Stimulated activated CD4-positive, alpha-beta T cell treated with anti-CD3 and anti-CD28 coated beads, Interleukin-2, amount 100 ng/mL, for 4 hours (primary cell): ENCODE results near the gene FRA10AC1.

Source experiments
- DNase-seq: peaks from one replicate; pipeline ENCODE4 v3.0.0-alpha.2; 2020; ENCODE audit warnings: low read depth

The FRA10AC1 gene

GRCh38 chr10:93702210-93703001 lies at the start of gene FRA10AC1:
TSS of gene FRA10AC1 (minus strand) at chr10:93702592. CDS start at chr10:93700106, 2,486 bp downstream.
- DNase-seq, result peak; percentile 76

- DNase-seq, result no peak
These were observed 49.4 kb upstream of the FRA10AC1 start for GRCh38 chr10:93751832-93752231.

GRCh38 chr10:93751124-93751523 lies 48.7 kb upstream of the FRA10AC1 start:
- no peak for DNase-seq

GRCh38 chr10:93749218-93749799 lies 46.9 kb upstream of the FRA10AC1 start:
- no peak for DNase-seq

GRCh38 chr10:93746844-93747284 lies 44.5 kb upstream of the FRA10AC1 start:
- DNase-seq, result no peak

- no peak for DNase-seq
These were observed 43.1 kb upstream of the FRA10AC1 start for GRCh38 chr10:93745408-93746065.

- DNase-seq, result no peak
These were observed 40.4 kb upstream of the FRA10AC1 start for GRCh38 chr10:93742633-93743349.

GRCh38 chr10:93741367-93741766 lies 39.0 kb upstream of the FRA10AC1 start:
- DNase-seq, result no peak

GRCh38 chr10:93726024-93726423 lies 23.6 kb upstream of the FRA10AC1 start:
- no peak for DNase-seq

- no peak for DNase-seq
These were observed 20.8 kb upstream of the FRA10AC1 start for GRCh38 chr10:93723153-93723552.

- no peak for DNase-seq
These were observed 20.2 kb upstream of the FRA10AC1 start for GRCh38 chr10:93722550-93722949.

- no peak for DNase-seq
These were observed 17.5 kb upstream of the FRA10AC1 start for GRCh38 chr10:93719901-93720300.

GRCh38 chr10:93718937-93719725 lies 16.7 kb upstream of the FRA10AC1 start:
- DNase-seq, result no peak

- no peak for DNase-seq
These were observed 14.4 kb upstream of the FRA10AC1 start for GRCh38 chr10:93716766-93717165.

GRCh38 chr10:93715345-93715744 lies 13.0 kb upstream of the FRA10AC1 start:
- no peak for DNase-seq

GRCh38 chr10:93712593-93712992 lies 10.2 kb upstream of the FRA10AC1 start:
- DNase-seq, result no peak

- DNase-seq, result no peak
These were observed 9.5 kb upstream of the FRA10AC1 start for GRCh38 chr10:93711891-93712290.

GRCh38 chr10:93710333-93710909 lies 8.0 kb upstream of the FRA10AC1 start:
- DNase-seq, result no peak

- DNase-seq, result no peak
These were observed 5.2 kb upstream of the FRA10AC1 start for GRCh38 chr10:93707623-93708022.

GRCh38 chr10:93704451-93704850 lies 2.1 kb upstream of the FRA10AC1 start:
- no peak for DNase-seq

- no peak for DNase-seq
These were observed 1.4 kb upstream of the FRA10AC1 start for GRCh38 chr10:93703841-93704240.
